A673 (cell line): ENCODE results near the gene FOXP2. TPM values are rescaled to one million over a fixed set of nuclear protein-coding genes. Genes with fewer than 3 reads are reported as not detected.

Source experiments
- BruUV-seq: library from RNA; stranded (reverse); fragments of 400-500 nt; replicated peaks from 2 replicates; lab custom pipeline; 2021; lab: Mats Ljungman, UMichigan
- CTCF ChIA-PET: fragments of 300-600 bp; sonication (Branson Sonifier 250); formaldehyde crosslinking; loops from one replicate; lab custom pipeline; 2022; ENCODE audit warnings: antibody characterized with exemption; lab: Charles Lee
- POLR2A ChIA-PET: fragments of 300-600 bp; sonication (Branson Sonifier 250); formaldehyde crosslinking; loops from one replicate; lab custom pipeline; 2022; ENCODE audit warnings: antibody characterized with exemption; ENCODE audit not compliant: low non-redundant PET; lab: Charles Lee
- DNase-seq: peaks from one replicate; pipeline ENCODE4 v3.0.0-alpha.2; 2015; ENCODE audit warnings: low spot score
- H3K27ac ChIP-seq: fragments of 200-600 bp; sonication (generic); 2 replicates; pipeline ENCODE4 v1.5.1; 2016; ENCODE audit warnings: mixed run types, low read depth, mild to moderate bottlenecking, mixed read lengths, antibody characterized with exemption, low read length; ENCODE audit not compliant: poor library complexity, severe bottlenecking
- H3K27me3 ChIP-seq: fragments of 200-600 bp; sonication (generic); replicated peaks from 2 replicates; pipeline ENCODE4 v1.6.1; 2017; ENCODE audit warnings: mixed run types, low read depth, mild to moderate bottlenecking, mixed read lengths, antibody characterized with exemption, low read length; ENCODE audit not compliant: insufficient read depth, poor library complexity
- H3K36me3 ChIP-seq: fragments of 200-600 bp; sonication (generic); 2 replicates; pipeline ENCODE4 v1.6.1; 2016; ENCODE audit warnings: mixed run types, mild to moderate bottlenecking, mixed read lengths, antibody characterized with exemption, low read length; ENCODE audit not compliant: insufficient read depth, poor library complexity, severe bottlenecking
- H3K4me1 ChIP-seq: fragments of 200-600 bp; sonication (generic); 2 replicates; pipeline ENCODE4 v1.6.1; 2017; ENCODE audit warnings: mixed run types, mild to moderate bottlenecking, mixed read lengths, antibody characterized with exemption, low read length; ENCODE audit not compliant: insufficient read depth, poor library complexity, severe bottlenecking
- H3K4me3 ChIP-seq: fragments of 200-600 bp; sonication (generic); 2 replicates; pipeline ENCODE4 v1.5.1; 2016; ENCODE audit warnings: low read depth, mixed run types, mild to moderate bottlenecking, mixed read lengths, low read length; ENCODE audit not compliant: poor library complexity, severe bottlenecking
- H3K9me3 ChIP-seq: fragments of 200-600 bp; sonication (generic); 2 replicates; pipeline ENCODE4 v1.6.1; 2016; ENCODE audit warnings: mixed run types, low read depth, mild to moderate bottlenecking, mixed read lengths, antibody characterized with exemption, low read length; ENCODE audit not compliant: poor library complexity, severe bottlenecking
- CTCF ChIP-seq: fragments of 300-800, 200-600 bp; sonication (generic); conservative IDR thresholded peaks from 2 replicates; pipeline ENCODE4 v1.5.1; 2017; ENCODE audit warnings: low read depth, mild to moderate bottlenecking, antibody characterized with exemption, low read length, moderate library complexity, mixed read lengths
- EZH2 ChIP-seq: fragments of 200-600 bp; sonication (generic); IDR thresholded peaks from 2 replicates; pipeline ENCODE4 v1.6.1; 2017; ENCODE audit warnings: borderline replicate concordance, low read depth, mild to moderate bottlenecking, mixed read lengths, antibody characterized with exemption, low read length; ENCODE audit not compliant: poor library complexity, severe bottlenecking
- intact Hi-C: fragments of 100-400 bp; cut with micrococcal nuclease; formaldehyde crosslinking; loops from one replicate; pipeline ENCODE4 v1.10.0; 2022; ENCODE audit not compliant: unreplicated experiment
- total RNA-seq: library from RNA; stranded (reverse); gene quantifications from 2 replicates; pipeline ENCODE4 v1.2.3, GENCODE V29; 2021

FOXP2 gene
- total RNA-seq, 1 experiment from 2014 or later = not detected

- CTCF ChIA-PET = no interaction called here
- DNase-seq = no peak
- Histone ChIP-seq H3K27ac (no peak overlapping the region), H3K4me3 (no peak overlapping the region), H3K27me3 (peaks cover 17% of the 10 kb centered on the region), H3K9me3 (no peaks in the 10 kb centered on the region), H3K36me3 (no peaks in the 10 kb centered on the region), H3K4me1 (no peaks in the 10 kb centered on the region)
- TF ChIP-seq CTCF = no peak
- no peak for TF ChIP-seq EZH2
- POLR2A ChIA-PET = no interaction called here
- no TSS peak for BruUV-seq
- intact Hi-C loops = no loop called here
Observed at GRCh38 chr7:114639451-114639850, 224.8 kb downstream of the FOXP2 start.

- Histone ChIP-seq H3K36me3 (no peaks in the 10 kb centered on the region), H3K9me3 (no peaks in the 10 kb centered on the region), H3K27me3 (peaks cover 19% of the 10 kb centered on the region), H3K27ac (no peak overlapping the region), H3K4me1 (no peaks in the 10 kb centered on the region), H3K4me3 (no peak overlapping the region)
- ChIA-PET CTCF (no interaction called here), POLR2A (no interaction called here)
- DNase-seq = no peak
- TF ChIP-seq CTCF = no peak
- TF ChIP-seq EZH2 = no peak
- intact Hi-C loops = no loop called here
- BruUV-seq = no TSS peak
Observed at GRCh38 chr7:114644455-114644854, 229.8 kb downstream of the FOXP2 start.

- POLR2A ChIA-PET = no interaction called here
- Histone ChIP-seq H3K27ac (no peak overlapping the region), H3K4me3 (no peak overlapping the region), H3K4me1 (no peaks in the 10 kb centered on the region), H3K9me3 (no peaks in the 10 kb centered on the region), H3K27me3 (peaks cover 16% of the 10 kb centered on the region), H3K36me3 (no peaks in the 10 kb centered on the region)
- TF ChIP-seq CTCF (no peak), EZH2 (no peak)
- no TSS peak for BruUV-seq
- no peak for DNase-seq
- intact Hi-C loops = no loop called here
- CTCF ChIA-PET = no interaction called here
Observed at GRCh38 chr7:114645451-114645850, 230.8 kb downstream of the FOXP2 start.
